Measurements from ENCODE around the gene HDAC10.

HDAC10 gene

GRCh38 chr22:50269573-50269969 is 18.5 kb upstream of the HDAC10 start:
- no peak for DNase-seq

- no peak for DNase-seq
These were observed 17.6 kb upstream of the HDAC10 start for GRCh38 chr22:50268655-50269113.

GRCh38 chr22:50267591-50268390 is 16.7 kb upstream of the HDAC10 start:
- peak; percentile 43 for DNase-seq

GRCh38 chr22:50266994-50267393 is 15.9 kb upstream of the HDAC10 start:
- no peak for DNase-seq

GRCh38 chr22:50264946-50265669 is 14.0 kb upstream of the HDAC10 start:
- DNase-seq: no peak

GRCh38 chr22:50264104-50264745 is 13.2 kb upstream of the HDAC10 start:
- DNase-seq: no peak

GRCh38 chr22:50262973-50263617 is 12.0 kb upstream of the HDAC10 start:
- no peak for DNase-seq

GRCh38 chr22:50262460-50262911 is 11.4 kb upstream of the HDAC10 start:
- DNase-seq: no peak

GRCh38 chr22:50261615-50262459 is 10.8 kb upstream of the HDAC10 start, which contains the start of gene MAPK12:
Gene MAPK12 (minus strand): TSS chr22:50261683. CDS start chr22:50261509, 174 bp downstream.
- no peak for DNase-seq

- DNase-seq: no peak
These were observed 9.9 kb upstream of the HDAC10 start for GRCh38 chr22:50260801-50261614.

- no peak for DNase-seq
These were observed 9.4 kb upstream of the HDAC10 start for GRCh38 chr22:50260434-50260800.

- DNase-seq: no peak
These were observed 8.2 kb upstream of the HDAC10 start for GRCh38 chr22:50259302-50259701.

GRCh38 chr22:50258361-50259292 is 7.6 kb upstream of the HDAC10 start:
- DNase-seq: no peak

GRCh38 chr22:50257451-50258360 is 6.6 kb upstream of the HDAC10 start:
- DNase-seq: no peak

GRCh38 chr22:50257041-50257440 is 6.0 kb upstream of the HDAC10 start:
- DNase-seq: no peak

- no peak for DNase-seq
These were observed 5.3 kb upstream of the HDAC10 start for GRCh38 chr22:50256258-50256862.

- DNase-seq: no peak
These were observed 4.5 kb upstream of the HDAC10 start for GRCh38 chr22:50255607-50256006.

GRCh38 chr22:50255099-50255498 is 4.0 kb upstream of the HDAC10 start:
- DNase-seq: no peak

Measured in activated T-cell treated with anti-CD3 and anti-CD28 coated beads for 4 hours (primary cell).